NCI-H2029 treated with DMSO at 0.1 percent for 48 hours (cell line): ENCODE results near the gene MRPS5.
A peak's percentile ranks its signal among the peaks of the same experiment; 100 is the strongest.

Experiments used
- DNase-seq: peaks from one replicate; lab custom pipeline; 2025; lab: John Stamatoyannopoulos, UW

Gene MRPS5

DNA sequence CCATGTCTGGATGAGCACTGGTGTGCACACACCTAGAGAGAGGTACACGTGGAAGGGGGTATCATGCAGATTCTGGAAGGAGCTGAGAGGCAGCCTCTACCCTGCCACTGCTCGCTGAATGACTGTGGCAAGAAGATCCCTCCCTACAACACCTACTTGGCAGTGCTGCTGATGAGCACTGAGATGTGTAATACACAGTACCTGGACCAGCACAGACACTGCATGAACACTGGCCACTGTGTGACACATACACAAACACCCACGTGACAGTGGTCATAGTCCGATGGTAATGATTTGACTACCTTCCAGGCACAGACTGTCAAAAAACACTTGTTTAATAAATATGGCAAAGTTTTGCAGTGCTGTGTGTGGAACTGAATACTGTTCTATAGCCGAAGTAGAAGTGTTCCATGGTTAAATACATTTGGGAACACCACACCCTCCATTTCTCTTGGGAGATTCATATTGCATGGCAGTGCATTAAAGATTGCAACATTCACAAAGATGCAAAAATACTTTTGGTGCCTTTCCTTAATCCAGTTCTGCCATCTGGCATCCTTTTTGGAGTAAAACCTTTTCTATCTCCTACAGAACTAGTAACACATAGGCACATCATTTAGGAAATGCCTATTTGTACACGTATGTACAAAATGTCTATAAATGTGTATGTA lies 29.6 kb downstream of the MRPS5 start:
- no peak for DNase-seq

DNA sequence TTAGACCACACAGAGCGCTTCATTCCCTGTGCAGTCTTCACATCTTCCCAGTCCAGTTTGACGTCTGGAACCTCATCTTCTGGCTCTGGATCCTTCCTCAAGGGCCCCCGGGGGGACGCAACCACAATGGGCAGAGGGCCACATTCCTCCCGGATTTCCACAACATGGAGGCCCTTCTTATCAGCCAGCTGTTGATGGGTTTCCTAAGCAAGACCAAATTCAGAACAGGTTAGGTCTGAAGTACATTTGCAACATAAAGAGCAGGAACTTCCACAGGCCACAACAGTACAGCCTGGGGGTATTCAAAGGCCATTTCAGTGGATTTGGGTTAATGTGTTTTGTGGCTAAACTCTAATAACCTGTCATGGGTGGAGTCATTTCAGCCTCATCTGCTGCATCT lies 34.2 kb downstream of the MRPS5 start:
- no peak for DNase-seq

DNA sequence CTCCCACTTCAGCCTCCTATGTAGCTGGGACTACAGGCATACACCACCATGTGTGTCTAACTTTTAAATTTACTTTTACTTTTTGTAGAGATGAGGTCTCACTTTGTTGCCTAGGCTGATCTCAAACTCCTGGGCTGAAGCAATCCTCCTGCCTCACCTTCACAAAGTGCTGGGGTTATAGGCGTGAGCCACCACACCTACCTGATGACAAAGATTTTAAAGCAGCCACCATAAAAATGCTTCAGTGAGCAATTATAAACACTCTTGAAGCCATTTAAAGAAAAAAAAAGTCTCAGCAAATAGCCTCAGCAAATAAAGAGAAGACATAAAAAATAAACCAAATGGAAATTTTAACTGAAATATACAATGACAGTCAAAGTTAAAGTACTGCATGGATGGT lies 35.6 kb downstream of the MRPS5 start:
- DNase-seq = no peak

DNA sequence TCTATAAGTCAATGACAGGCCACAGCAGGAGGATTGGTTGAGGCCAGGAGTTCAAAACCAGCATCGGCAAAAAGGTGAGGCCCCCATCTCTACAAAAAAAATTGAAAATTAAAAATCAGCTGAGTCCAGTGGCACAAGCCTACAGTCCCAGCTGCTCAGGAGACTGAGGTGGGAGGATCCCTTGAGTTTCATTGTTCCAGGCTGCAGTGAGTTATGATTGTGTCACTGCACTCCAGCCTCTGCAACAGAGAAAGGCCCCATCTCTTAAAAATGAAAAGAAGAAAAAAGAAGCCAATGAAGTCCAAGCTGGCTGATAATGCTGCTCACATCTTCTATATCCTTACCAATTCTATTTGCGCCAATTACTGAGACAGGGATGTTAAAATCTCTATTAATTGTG lies 39.1 kb downstream of the MRPS5 start:
- no peak for DNase-seq

DNA sequence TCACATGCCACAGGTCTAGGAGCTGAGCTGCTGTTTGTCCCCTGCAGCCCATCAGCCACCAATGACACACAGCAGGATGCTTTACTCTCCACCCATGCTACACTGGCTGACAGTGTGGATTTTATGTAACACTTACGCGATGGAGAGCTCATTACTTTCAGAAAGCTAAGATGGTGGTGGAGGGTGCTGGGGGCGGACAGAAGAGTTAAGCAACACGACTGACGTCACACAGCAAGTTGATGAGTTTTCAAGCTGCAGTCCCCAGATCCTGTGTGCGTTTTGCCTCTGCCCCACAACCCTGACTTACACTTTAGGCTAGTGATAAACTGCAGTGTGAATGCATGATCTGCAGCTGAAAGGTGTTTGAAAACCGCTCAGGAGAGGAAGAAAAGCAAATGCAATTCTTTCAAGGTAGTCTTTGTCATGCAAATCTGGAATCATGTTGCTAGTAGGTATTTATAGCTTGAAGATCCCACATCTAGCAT lies 42.4 kb downstream of the MRPS5 start:
- no peak for DNase-seq

DNA sequence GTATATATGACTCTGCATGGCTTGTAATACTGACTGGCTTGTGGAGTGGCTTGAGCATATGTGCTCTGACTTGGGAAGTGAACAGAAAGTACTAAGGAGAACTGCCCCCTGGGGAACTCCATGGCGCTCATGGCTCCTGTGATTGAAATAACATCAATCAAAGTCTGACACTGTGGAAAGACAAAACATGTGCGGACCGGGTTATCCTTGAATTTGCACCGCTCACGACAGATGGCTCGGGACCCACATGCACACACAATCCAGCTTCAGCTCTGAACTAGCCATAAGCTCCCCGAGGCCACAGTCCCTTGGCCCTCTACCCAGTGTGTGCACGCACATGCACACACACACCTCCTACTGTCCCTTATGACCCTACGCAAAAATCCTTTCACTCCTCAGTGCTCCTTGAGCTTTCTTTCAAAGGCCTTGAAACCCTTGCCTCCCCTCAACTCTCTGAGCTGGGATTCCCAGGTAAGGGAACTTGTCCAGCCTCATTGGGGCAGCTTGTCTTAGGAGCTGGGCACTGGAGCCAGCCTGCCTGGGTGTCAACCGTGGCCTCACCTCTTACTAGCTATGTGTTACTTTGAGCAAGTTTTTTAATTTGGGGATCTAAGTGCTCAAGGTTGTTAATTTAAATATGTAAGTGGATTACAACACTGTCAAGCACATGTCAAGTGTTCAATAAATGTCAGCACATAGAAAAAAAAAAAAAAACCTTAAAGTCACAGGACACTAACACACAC lies 43.6 kb downstream of the MRPS5 start:
- no peak for DNase-seq

DNA sequence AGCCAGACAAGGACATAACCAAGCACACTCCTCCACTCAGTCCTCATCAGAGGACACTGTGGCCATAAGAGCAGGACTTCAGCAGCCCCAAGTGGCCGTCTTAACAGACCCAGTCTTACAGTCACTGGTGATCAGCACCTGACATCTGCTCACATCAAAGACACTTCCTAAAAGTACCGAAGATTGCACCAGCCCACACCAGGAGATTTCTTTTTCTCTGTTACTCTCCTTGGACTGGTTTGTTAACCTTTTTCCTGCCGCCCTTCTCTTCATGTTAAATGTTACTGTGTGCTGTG lies 44.1 kb downstream of the MRPS5 start:
- DNase-seq = no peak

DNA sequence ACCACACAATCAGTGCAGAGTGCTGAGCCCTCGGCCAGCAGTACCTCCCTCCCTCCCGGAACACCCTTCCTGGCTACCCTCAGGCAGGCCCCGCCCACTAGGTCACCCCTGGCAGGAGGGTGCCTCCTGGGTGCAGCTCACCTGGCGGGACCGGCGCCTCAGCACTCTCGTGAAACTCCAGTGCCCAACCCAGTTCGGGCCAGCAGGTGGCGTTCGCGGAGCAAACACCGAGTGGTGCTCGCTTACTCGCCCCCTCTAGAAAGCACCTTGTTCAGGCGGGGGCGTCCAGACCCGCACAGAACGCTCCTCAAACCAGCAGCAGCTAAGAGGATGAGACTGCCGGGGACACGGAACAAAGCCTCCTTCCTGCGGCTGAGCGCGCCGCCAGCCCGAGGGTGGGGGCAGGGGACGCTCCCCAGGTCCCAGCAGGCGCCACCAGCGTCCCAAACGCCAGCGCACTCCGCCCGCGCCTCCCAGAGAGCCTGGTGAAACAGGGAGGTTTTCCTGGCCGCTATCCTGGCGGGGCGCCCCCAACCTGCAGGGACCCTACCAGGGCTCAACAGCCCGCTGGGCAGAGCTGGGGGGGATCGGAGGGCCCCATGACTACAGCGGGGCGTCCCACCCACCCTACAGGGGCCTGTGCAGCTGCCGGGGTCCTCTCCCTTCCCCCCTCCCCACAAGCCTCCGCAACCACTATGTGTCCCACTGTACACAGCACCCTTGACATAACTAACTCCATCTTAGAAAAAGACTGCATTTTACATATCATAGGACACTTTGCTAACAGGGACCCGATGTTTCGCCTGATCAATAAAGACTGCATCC lies 44.7 kb downstream of the MRPS5 start:
- DNase-seq = peak; percentile 38

DNA sequence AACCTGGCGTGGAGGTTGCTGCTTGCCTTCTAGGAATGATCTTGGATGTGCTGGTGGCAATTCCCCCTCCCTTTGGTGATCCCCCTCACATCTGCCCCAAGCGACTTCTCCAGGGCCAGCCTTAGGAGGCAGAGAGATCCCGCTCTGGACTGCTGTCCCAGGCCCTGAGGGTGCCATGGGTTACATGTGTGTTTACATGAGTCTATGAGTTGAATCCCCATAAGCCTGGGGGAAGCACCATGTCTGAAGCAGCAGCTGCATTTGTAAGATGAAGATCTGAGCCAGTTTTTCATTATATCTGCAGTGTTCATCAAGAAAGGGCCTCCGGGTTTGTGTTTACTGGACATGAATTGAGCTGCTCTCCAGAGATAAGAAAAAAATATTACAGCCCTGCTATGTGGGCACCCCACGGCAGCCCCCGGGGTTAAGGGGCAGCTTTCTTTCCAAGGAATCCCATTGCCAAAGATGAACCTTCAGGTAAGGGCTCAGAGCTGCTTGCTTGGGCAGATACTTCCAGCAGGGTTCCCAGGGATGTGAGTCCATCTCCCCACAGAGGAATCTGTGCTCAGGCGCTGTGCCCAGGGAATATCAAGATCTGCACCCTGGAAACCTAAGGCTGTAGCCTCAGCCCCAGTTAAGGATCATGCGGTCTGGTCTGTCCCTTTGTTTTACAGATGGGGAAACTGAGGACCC lies 46.0 kb downstream of the MRPS5 start:
- DNase-seq = no peak

DNA sequence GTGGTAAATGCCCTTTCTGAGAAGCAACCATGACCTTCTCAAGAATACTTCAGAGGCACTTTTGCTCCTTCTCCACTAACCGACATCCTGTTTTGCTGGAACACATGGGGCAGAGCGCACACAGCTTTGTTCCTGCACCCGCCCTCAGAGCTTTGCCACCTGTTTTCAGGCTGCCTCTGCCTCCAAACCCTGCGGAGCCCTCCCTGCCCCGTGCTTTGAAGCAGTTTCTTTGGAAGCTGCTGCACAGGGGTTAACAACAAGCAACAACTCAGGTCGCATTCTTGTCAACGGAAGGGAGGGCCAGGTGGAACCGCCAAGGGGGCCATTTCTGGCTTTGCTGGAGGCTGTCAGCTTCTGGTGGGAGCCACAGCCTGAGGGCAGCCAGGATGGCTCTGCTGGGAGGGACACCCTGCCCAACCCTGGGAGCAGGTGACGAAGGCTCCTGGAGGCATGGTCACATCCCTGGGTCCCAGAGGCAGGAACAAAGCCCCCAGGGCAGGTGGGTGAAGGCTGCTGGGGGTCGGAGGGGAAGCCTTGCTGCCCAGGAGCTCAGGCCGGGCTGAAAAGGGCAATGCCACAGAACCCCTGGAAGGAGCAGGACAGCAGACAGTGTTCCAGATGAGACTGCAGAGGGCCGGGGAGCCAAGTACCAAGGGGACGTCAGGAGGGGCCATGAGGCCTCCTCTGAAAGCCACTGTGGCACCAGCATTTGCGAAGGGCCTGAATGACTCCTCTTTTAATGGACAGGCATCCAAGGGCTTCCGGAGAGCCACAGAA lies 46.8 kb downstream of the MRPS5 start:
- DNase-seq = no peak

DNA sequence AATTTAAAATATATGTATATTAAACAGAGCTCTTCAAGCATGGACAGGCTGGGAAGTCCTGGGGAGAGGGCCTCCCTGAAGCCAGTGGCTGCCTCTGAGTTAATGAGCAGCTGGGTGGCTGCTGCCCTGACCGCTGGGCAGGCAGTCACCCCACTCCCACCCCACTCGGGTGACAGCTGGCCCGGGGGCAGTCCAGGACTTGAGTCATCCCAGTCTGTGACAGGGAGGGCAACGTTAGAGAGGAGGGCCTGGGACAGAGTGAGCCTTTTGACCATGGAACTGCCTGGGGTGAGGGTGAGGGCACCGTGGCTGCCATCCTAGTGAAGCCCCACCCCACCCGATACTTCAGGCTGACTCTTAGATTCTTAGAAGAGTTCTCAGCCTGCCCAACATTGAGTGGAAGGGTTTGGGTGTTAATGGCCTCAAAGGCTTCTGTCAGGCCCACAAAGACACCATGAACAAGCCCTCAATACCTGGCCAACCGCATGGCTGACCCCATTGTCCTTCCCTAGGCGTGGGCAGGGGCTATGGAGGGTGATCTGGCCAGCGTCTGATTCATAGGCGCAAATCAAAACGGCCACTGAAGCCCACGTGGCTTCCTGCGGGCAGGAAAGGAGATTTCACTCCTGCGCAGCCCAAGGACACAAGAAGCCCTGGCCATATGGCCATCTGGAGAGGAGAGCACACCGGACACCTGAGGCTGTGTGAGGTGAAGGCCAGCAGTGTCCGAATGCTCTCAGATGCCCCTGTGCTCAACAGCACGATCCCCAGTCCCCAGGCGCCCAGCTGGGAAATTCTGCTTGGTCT lies 47.5 kb downstream of the MRPS5 start:
- no peak for DNase-seq

DNA sequence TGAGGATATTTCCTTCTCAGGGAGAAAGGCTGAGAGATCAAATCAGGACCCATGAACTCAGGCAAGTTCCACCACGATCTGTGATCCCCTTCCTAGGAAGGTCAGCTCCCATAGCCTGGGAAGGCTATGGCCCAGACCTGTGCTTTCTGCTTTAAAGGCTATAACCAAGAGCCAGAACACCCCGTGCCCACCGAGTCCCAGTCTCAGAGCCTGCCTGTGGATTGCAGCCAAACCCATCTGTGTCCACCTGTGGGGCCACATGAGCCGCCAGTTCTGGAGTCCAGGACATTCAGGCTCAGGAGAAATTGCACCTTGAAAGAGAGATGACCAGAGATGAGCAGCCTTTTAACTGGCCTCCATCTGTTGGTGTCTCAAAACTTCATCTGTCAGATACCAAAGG lies 49.2 kb downstream of the MRPS5 start:
- DNase-seq = no peak

DNA sequence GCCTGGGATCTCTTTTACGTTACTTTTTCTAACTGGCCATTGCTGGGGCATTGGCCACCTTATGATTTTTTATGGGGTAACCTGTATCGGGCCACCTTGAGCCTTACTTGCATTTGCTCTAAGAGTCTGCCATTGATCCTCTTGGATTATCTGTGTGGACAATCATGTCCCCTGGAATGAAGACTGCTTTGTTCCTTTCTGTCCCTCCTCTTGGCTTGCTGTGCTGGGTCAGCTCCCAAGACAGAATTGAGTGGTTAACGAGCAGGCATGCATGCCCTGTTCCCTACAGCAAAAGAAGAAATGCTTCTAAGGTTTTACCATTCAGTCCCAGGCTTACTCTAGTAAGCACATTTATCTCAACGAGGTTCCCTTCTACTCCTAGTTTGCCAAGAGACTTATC lies 49.8 kb downstream of the MRPS5 start:
- no peak for DNase-seq

DNA sequence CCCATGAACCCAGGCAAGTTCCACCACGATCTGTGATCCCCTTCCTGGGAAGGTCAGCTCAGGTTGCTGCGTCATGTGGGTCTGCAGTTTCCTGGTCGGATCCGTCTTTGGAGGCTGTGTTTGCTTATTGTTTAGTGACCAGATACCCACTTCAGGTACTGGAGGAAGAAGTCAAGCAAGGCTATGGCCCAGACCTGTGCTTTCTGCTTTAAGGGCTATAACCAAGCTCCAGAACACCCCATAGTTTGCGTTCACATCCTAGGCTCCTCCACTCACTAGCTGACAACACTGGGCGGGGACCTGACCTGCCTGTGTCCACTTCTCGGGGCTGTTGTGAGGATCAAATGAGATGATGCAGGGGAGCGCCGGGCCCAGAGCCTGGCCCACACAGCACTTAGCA lies 52.1 kb downstream of the MRPS5 start:
- no peak for DNase-seq

DNA sequence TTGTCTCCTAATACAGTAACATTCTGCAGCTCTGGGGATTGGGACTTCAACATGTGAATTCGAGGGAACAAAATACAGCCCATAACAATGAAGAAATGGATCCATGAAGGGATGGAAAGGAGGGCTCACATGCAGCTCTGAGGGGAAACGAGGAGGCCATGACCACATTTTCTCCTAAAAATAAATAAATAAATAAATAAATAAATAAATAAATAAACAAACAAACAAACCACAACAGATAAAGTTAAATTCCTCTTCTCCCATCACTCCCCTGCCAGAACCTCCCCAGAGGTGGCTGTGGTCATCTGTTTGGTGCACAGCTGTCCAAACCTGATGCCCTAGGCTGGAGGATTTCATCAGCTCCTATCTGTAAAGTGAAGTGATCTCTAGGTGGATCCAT lies 53.4 kb downstream of the MRPS5 start:
- DNase-seq = no peak

DNA sequence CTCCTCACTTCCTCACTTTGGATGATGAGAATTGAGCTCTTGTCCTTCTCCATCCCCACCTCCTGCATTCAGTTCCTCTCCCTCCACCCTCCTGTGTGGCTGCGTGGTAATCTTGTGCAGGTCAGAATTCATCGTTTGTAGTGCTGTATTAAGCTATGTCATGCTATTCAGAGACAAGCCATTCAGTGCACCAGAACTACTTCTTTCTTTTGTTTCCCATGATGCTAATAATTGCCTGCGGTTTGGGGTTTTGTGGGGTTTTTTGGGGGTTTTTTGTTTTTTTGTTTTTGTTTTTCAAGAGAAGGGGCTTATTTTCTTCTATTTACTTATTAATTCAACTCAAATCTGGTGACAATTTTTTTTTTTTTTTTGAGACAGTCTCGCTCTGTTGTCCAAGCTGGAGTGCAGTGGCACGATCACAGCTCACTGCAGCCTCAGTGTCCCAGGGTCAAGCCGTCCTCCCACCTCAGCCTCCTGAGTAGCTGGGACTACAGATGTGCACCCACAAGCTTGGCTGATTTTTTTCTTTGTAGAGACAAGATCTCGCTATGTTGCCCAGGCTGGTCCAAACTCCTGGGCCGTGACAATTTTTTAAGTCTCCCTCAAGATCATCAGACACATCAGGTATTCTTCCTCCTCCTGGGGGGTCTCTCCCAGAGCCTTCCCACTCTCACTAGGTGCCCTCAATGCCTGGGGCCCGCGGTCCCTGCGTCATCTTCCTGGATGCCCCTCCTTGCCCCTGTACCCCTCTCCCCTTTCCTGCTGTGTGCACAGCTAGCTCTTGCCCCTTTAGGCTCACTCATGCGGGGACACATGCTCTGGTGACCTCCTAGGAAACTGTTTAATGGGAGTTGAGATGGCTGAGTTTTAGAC lies 58.3 kb downstream of the MRPS5 start:
- no peak for DNase-seq

DNA sequence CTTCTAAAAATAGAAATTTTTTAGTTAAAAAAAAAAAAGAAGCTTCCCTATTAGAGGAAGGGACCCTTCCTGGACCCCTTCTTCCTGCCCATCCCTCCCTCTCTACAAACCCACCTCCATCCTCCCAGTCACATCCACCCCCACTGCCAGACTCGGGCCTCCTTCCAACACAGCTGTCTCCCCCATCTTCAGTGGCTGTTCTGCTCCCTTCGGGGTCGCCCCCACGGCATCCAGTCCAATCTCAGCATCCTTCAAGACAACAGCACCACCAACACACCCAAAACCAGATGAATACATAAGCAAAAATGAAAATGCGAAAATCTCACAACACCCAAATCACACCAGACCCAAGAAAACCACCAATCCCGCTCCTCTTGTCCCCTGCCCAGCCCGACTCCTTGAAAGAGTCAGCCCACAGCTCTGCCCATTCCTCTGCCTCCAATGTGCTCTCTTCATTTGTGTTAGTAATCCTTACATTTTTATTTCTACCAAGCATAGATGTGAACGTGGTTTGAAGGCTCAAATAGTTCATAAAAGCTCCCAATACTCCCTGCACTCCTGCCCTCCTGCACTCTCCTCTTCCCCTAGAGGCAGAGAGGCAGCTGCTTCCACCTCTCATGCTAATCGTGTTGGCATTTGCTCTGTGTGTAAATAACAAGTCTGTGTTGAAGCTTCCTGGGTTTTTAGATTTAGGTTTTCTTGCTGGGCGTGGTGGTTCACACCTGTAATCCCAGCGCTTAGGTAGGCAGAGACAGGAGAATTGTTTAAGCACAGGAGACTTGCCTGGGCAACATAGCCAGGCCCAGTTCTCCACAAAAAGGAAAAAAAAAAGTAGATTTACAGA lies 59.1 kb downstream of the MRPS5 start:
- no peak for DNase-seq

DNA sequence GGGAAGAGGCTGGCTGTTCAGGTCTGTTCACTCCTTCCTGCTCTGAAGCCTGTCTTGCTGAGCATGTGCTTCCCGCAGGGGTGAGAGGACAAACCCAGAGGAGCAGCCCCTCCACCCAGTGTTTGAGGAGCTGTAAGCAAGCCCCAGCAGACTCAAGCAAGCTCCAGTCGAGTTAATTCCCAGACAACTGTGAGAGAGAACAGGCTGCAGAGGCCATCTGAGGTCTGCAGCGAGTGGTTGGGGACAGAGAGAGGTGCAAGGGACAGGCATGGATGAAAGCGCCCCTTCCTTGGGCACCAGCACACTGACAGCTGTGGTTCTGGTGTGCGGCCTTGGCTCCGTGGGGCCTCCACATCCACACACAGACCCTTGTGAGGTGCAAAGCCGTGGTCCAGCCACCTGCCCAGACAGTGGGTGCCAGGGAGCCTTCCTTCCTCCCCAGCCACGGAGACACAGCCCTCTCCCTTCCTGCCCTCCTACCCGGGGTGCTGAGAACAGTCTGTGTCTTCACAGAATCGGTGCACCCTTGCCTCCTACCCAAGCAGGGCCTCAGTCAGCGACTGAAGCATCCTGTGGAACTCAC lies 59.9 kb downstream of the MRPS5 start:
- DNase-seq = no peak

DNA sequence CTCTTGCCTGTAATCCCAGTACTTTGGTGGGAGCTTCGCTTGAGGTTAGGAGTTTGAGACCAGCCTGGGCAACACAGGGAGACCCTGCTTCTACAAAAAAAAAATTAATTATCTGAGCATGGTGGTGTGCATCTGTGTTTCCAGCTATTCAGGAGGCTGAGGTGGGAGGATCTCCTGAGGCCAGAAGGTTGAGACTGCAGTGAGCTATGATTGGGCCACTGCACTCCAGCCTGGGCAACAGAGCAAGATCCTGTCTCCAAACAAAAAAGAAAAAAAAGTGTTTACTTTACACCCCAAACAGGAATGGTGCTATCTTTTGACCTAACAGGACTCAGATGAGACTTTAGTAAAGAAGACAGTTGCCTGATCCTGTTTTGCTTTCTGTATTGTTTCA lies 60.5 kb downstream of the MRPS5 start:
- DNase-seq = no peak
